ENCODE data around the gene CARD11. TPM values are rescaled to one million over a fixed set of nuclear protein-coding genes. Genes with fewer than 3 reads are reported as not detected.

Gene CARD11
- total RNA-seq, 1 experiment from 2014 or later, result 0.57 TPM

GRCh38 chr7:3013975-3014792, 29.5 kb downstream of the CARD11 start:
- H3K27ac ChIP-seq (ENCODE audit: low read depth, low read length), result no peak overlapping the region
- no peaks in the 10 kb centered on the region for H3K4me1 ChIP-seq (ENCODE audit: control insufficient read depth in 1 of 2, insufficient read depth in 2 of 2, low read length in 2 of 2)
- H3K36me3 ChIP-seq (ENCODE audit: control insufficient read depth in 1 of 2, insufficient read depth in 2 of 2, low read length in 2 of 2), result no peaks in the 10 kb centered on the region
- 0 out of 2 replicates have a peak, but pooled peaks cover 5% of the 10 kb centered on the region for H3K27me3 ChIP-seq (ENCODE audit: insufficient read depth, low read length)
- no peak for ATAC-seq
- intact Hi-C loops (cut with micrococcal nuclease), result no loop called here
- POLR2A ChIA-PET, result no interaction called here
- CTCF ChIA-PET, result no interaction called here
- H3K4me2 ChIP-seq (ENCODE audit: low read length), result no peak overlapping the region
- no TSS peak for BruUV-seq (replicated peaks)
- DNase-seq (ENCODE audit: low read depth, low spot score), result no peak
- no peak overlapping the region for H3K4me3 ChIP-seq (replicated peaks in 1 of 2; ENCODE audit: low read depth in 1 of 2, low read length in 2 of 2)
- TF ChIP-seq SRF (IDR thresholded peaks at IDR 0.05; ENCODE audit: low read depth) (no peak), MAX (IDR thresholded peaks at IDR 0.05) (no peak), RAD21 (IDR thresholded peaks at IDR 0.05; ENCODE audit: low read depth) (no peak), YY1 (IDR thresholded peaks at IDR 0.05; ENCODE audit: extremely low read depth, insufficient replicate concordance, low read depth, low read length) (no peak), SIN3A (IDR thresholded peaks at IDR 0.05; ENCODE audit: low read depth) (no peak)
- H3K9ac ChIP-seq (ENCODE audit: low read length), result no peak overlapping the region
- RAD21 ChIA-PET (ENCODE audit: low non-redundant PET in 1 of 2, low total read pairs in 2 of 2, uncharacterized antibody in 2 of 2, unreplicated experiment in 2 of 2), result no interaction called here
- H3K9me3 ChIP-seq (ENCODE audit: control insufficient read depth in 1 of 2, insufficient read depth in 1 of 2, low read depth in 1 of 2, low read length in 2 of 2), result no peaks in the 10 kb centered on the region
- no peaks in the 10 kb centered on the region for H4K20me1 ChIP-seq (ENCODE audit: insufficient read depth)
- no peaks in the 10 kb centered on the region for H3K9me2 ChIP-seq (ENCODE audit: insufficient read depth)
- H2AFZ ChIP-seq (ENCODE audit: low read depth, low read length, poor library complexity, severe bottlenecking), result no peak overlapping the region
- H3K79me2 ChIP-seq (ENCODE audit: insufficient read depth, low read length), result no peaks in the 10 kb centered on the region

GRCh38 chr7:3011211-3011852, 32.3 kb downstream of the CARD11 start:
- ATAC-seq, result no peak
- BruUV-seq (replicated peaks), result no TSS peak

More at GRCh38 chr7:3011211-3011852, 32.3 kb downstream of the CARD11 start:
- intact Hi-C loops (cut with micrococcal nuclease), result no loop called here
- H3K4me3 ChIP-seq (replicated peaks in 1 of 2; ENCODE audit: low read depth in 1 of 2, low read length in 2 of 2), result no peak overlapping the region
- no peak for DNase-seq (ENCODE audit: low read depth, low spot score)
- no peak overlapping the region for H2AFZ ChIP-seq (ENCODE audit: low read depth, low read length, poor library complexity, severe bottlenecking)
- H3K36me3 ChIP-seq (ENCODE audit: control insufficient read depth in 1 of 2, insufficient read depth in 2 of 2, low read length in 2 of 2), result no peaks in the 10 kb centered on the region
- CTCF ChIA-PET, result no interaction called here
- POLR2A ChIA-PET, result no interaction called here
- H3K4me2 ChIP-seq (ENCODE audit: low read length), result no peak overlapping the region
- peaks cover 13% of the 10 kb centered on the region for H3K27me3 ChIP-seq (ENCODE audit: insufficient read depth, low read length)
- H3K27ac ChIP-seq (ENCODE audit: low read depth, low read length), result no peak overlapping the region
- no peaks in the 10 kb centered on the region for H3K79me2 ChIP-seq (ENCODE audit: insufficient read depth, low read length)
- TF ChIP-seq POLR2AphosphoS5 (IDR thresholded peaks at IDR 0.05; ENCODE audit: low read depth, low read length), result no peak
- no peak for TF ChIP-seq YY1 (IDR thresholded peaks at IDR 0.05; ENCODE audit: extremely low read depth, insufficient replicate concordance, low read depth, low read length)
- no peak for TF ChIP-seq ZNF274 (IDR thresholded peaks at IDR 0.05; ENCODE audit: low read depth, low read length)
- TF ChIP-seq ZBTB33 (IDR thresholded peaks at IDR 0.05; ENCODE audit: extremely low read depth, insufficient replicate concordance, low read length), result no peak
- no peak for TF ChIP-seq CBX3 (IDR thresholded peaks at IDR 0.05; ENCODE audit: low read depth)
- TF ChIP-seq ATF3 (IDR thresholded peaks at IDR 0.05), result no peak
- no peak for TF ChIP-seq RAD21 (IDR thresholded peaks at IDR 0.05; ENCODE audit: low read depth)
- TF ChIP-seq CEBPB (IDR thresholded peaks at IDR 0.05; ENCODE audit: low read depth), result no peak
- no peaks in the 10 kb centered on the region for H3K4me1 ChIP-seq (ENCODE audit: control insufficient read depth in 1 of 2, insufficient read depth in 2 of 2, low read length in 2 of 2)
- no peaks in the 10 kb centered on the region for H3K9me2 ChIP-seq (ENCODE audit: insufficient read depth)
- H4K20me1 ChIP-seq (ENCODE audit: insufficient read depth), result no peaks in the 10 kb centered on the region
- no peak overlapping the region for H3K9ac ChIP-seq (ENCODE audit: low read length)
- RAD21 ChIA-PET (ENCODE audit: low non-redundant PET in 1 of 2, low total read pairs in 2 of 2, uncharacterized antibody in 2 of 2, unreplicated experiment in 2 of 2), result no interaction called here
- no peaks in the 10 kb centered on the region for H3K9me3 ChIP-seq (ENCODE audit: control insufficient read depth in 1 of 2, insufficient read depth in 1 of 2, low read depth in 1 of 2, low read length in 2 of 2)
